ENCODE measurements around the gene PACS2. TPM values are rescaled to one million over a fixed set of nuclear protein-coding genes. Genes with fewer than 3 reads are reported as not detected.
A peak's percentile ranks its signal among the peaks of the same experiment; 100 is the strongest.

PACS2 gene
- total and polyA plus RNA-seq, 2 of the 8 experiments (the other 6 are each of a cell fraction or from before 2014, with no cell fraction given), result 38.0 to 62.8 TPM

DNA sequence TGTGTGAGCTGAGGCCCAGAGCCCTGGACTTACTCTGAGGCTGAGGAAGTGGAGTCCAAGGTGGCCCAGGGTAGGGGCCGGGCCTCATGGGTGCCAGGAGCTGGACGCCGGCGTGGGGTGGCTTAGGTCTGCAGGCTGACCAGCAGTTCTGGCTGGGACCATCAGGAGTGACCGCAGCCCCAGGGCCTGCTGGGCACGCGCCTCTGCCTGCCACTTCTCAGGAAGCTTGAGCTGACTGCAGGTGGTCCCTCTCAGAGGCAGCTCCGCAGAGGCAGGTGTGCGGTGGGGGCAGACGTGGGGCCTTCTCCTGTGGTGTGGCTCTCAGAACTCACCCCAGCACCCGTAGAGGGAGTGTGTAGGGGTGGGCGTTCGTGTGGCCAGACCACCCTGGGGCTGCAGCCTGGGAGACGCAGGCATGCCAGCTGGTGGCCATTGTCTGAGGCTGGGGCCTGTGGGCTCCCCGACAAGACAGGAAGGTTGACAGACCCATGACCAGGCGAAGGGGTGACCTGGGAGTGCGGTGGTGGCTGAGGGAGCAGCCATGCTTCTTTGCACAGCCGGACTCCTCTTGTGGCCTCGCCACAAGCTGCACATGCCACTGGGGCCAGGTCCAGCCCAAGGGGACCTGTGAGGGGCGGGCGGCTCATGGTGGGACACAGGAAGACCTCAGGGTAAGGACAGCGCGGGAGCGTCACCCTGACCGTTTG is 43.7 kb downstream of the PACS2 start:
- H4K5ac ChIP-seq (ENCODE audit: insufficient read length, low read depth, low read length), result no peak overlapping the region
- no peak overlapping the region for H3K4me3 ChIP-seq (ENCODE audit: extremely low read depth in 1 of 4, insufficient read depth in 2 of 4, low read depth in 3 of 4, low read length in 4 of 4)
- ChIA-PET CTCF (ENCODE audit: partially characterized antibody) (interaction anchor here (0.9 to 1.4 kb wide), 2 partner anchors 14 to 25 kb away, joined by 3 to 4 read pairs; no protein-coding TSS in a partner anchor), POLR2A (ENCODE audit: partially characterized antibody) (interaction anchor here (1.5 kb wide), 1 partner anchor 36 kb away, joined by 4 read pairs; no protein-coding TSS in a partner anchor)
- no peaks in the 10 kb centered on the region for H3K79me2 ChIP-seq (ENCODE audit: control insufficient read depth in 1 of 2, insufficient read depth in 2 of 2, low read length in 2 of 2)
- H3K18ac ChIP-seq (ENCODE audit: extremely low read depth, low read length), result no peak overlapping the region
- no peak overlapping the region for H3K14ac ChIP-seq (ENCODE audit: insufficient read length)
- H3K27ac ChIP-seq (ENCODE audit: low read depth, low read length), result no peak overlapping the region
- H4K91ac ChIP-seq (replicated peaks; ENCODE audit: insufficient read length, low read length), result no peak overlapping the region
- H4K8ac ChIP-seq (ENCODE audit: extremely low read depth, insufficient read depth, low read length), result peak overlapping the region; percentile 57
- no peaks in the 10 kb centered on the region for H3K9me3 ChIP-seq (ENCODE audit: insufficient read depth in 2 of 2, low read depth in 1 of 2, low read length in 1 of 2)
- H3K4me2 ChIP-seq (ENCODE audit: insufficient read depth in 1 of 2, low read depth in 2 of 2, low read length in 2 of 2), result no peak overlapping the region
- peaks cover 0 to 16% of the 10 kb centered on the region in 2 experiments for H4K20me1 ChIP-seq (replicated peaks in 1 of 2; ENCODE audit: control insufficient read depth in 1 of 2, insufficient read depth in 2 of 2, low read length in 2 of 2)
- no peak overlapping the region for H2AK5ac ChIP-seq (ENCODE audit: low read depth, low read length)
- peaks cover 0 to 11% (median 3%) of the 10 kb centered on the region in 4 experiments; a peak in 5 of 7 replicates for H3K4me1 ChIP-seq (replicated peaks in 1 of 4; ENCODE audit: control insufficient read depth in 3 of 4, insufficient read depth in 4 of 4, low read length in 3 of 4)
- no peak overlapping the region for H2BK15ac ChIP-seq (ENCODE audit: low read length)
- H3K56ac ChIP-seq (replicated peaks; ENCODE audit: insufficient read length, low read depth, low read length), result no peak overlapping the region
- FAIRE-seq (no peak), DNase-seq (ENCODE audit: low read depth in 1 of 2, low spot score in 2 of 2) (no peak)
- no peak overlapping the region for H2AFZ ChIP-seq (ENCODE audit: low read length)
- H3K79me1 ChIP-seq (ENCODE audit: low read depth, low read length), result no peaks in the 10 kb centered on the region
- no peak overlapping the region for H3K9ac ChIP-seq (replicated peaks in 1 of 4; ENCODE audit: extremely low read depth in 1 of 4, low read depth in 3 of 4, low read length in 3 of 4)
- H3K23me2 ChIP-seq (ENCODE audit: low read depth, low read length), result no peaks in the 10 kb centered on the region
- no peak overlapping the region for H3K23ac ChIP-seq (ENCODE audit: insufficient read length)
- no peaks in the 10 kb centered on the region; a peak in 1 of 8 replicates for H3K36me3 ChIP-seq (ENCODE audit: control insufficient read depth in 2 of 4, insufficient read depth in 4 of 4, low read length in 3 of 4)
- H2BK20ac ChIP-seq (ENCODE audit: low read length), result no peak overlapping the region
- no peak overlapping the region for H2BK12ac ChIP-seq (ENCODE audit: low read depth, low read length)
- no peaks in the 10 kb centered on the region for H3K27me3 ChIP-seq (replicated peaks in 1 of 4; ENCODE audit: control insufficient read depth in 3 of 4, extremely low read depth in 1 of 4, insufficient read depth in 3 of 4, low read length in 3 of 4)
- H2BK120ac ChIP-seq (replicated peaks; ENCODE audit: low read depth, low read length), result no peak overlapping the region
- WGBS, 2 experiments (ENCODE audit: extremely low coverage in 1 of 2, insufficient coverage in 1 of 2, insufficient read length in 1 of 2, insufficient replicate concordance in 2 of 2, low coverage in 1 of 2, low lambda C conversion rate in 2 of 2, missing lambda C conversion rate in 1 of 2), result 91% methylated on average over 22 of the region's 25 CpGs; no CpG with 5 or more reads in 1 of the 2 experiments
- no peak overlapping the region for H3K4ac ChIP-seq (replicated peaks; ENCODE audit: insufficient read length, low read depth, low read length)
- no peak overlapping the region for H2BK5ac ChIP-seq (ENCODE audit: low read depth, low read length)
- TF ChIP-seq EGR1 (IDR thresholded peaks at IDR 0.05; ENCODE audit: borderline replicate concordance, low read depth, low read length) (no peak), TBP (IDR thresholded peaks at IDR 0.05; ENCODE audit: low read depth, low read length) (no peak)

All from H1 (cell line).